ENCODE data around the gene RNASEH2C. TPM values are rescaled to one million over a fixed set of nuclear protein-coding genes. Genes with fewer than 3 reads are reported as not detected.
"Not testable (repeated sequence)": the region's sequence is repeated elsewhere in the genome, so short reads cannot be mapped to it uniquely, and the experiment has no call there.

Gene RNASEH2C
- total RNA-seq (10 to 100 TPM; 16.1 to 29.3 (median 20.4) TPM), polyA plus RNA-seq (10 to 100 TPM; 37.1 to 49.3 TPM)

DNA sequence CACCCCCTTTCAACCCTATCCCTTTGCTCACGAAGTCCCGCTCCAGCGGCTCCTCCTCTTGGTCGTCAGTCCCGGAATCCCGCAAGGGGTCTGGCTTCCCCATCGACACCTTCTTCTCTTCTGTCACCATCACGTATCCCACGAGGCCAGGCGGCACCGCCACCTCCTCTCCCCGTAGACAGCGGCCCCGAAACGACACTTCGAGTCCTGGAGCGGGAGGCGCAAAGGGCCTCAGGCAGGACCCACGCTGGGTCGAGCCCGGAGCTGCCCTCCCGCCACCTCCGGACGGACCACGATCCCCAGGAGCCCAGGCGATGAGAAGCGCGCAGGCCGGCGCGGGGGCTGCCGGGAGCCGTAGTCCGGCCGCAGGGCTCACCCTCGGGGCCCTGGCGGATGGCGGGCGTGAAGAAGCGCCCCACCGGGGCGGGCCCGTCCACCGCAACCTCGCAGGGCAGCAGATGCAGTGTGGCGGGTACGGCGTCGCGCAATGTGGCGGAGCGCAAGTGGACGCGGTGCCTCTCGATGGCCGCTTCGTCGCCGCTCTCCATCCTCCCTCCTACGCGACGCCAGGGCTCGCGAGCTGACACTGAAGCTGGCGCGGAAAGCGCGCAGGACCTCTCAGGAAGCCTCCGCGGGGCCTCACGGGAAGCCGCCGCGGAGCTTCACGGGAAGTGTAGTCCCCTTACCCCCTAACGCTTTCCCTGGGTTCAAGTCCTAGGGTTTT is at the start of gene RNASEH2C:
TSS of gene RNASEH2C (minus strand) at position 588 of the 724 bp plus-strand sequence. CDS start at position 548, 40 bp downstream.
- Histone ChIP-seq H3K27me3 (no peaks in the 10 kb centered on the region), H3K4me3 (peak within 1 kb of the TSS; percentile 48 to 91 (median 58)), H3K4me1 (peaks cover 0 to 17% (median 11%) of the 10 kb centered on the region in 3 donors), H3K27ac (peak within 1 kb of the TSS; percentile 60 to 86 (median 74)), H3K9me3 (no peaks in the 10 kb centered on the region), H3K36me3 (peaks cover 3 to 39% (median 21%) of the 10 kb centered on the region in 3 donors)
- peak; percentile 75 to 92 (median 82) for DNase-seq
- no peak for TF ChIP-seq CTCF (IDR thresholded peaks at IDR 0.05)
- FAIRE-seq = no peak
- 0 to 1% methylated on average over 58 to 76 of the region's 76 CpGs for WGBS, 2 donors
- intact Hi-C loops (cut with DNase I) = no loop called here
- ATAC-seq = peak; percentile 90 to 97 (median 94)

GRCh38 chr11:65767806-65768205 is 47.2 kb upstream of the RNASEH2C start:
- H3K4me3 ChIP-seq; DNase-seq; H3K27me3 ChIP-seq; H3K36me3 ChIP-seq; H3K27ac ChIP-seq; ATAC-seq; intact Hi-C loops (cut with DNase I); H3K4me1 ChIP-seq; H3K9me3 ChIP-seq; FAIRE-seq: not testable (repeated sequence)
- 86 to 91% methylated on average over 5 of the region's 5 CpGs for WGBS, 2 donors

DNA sequence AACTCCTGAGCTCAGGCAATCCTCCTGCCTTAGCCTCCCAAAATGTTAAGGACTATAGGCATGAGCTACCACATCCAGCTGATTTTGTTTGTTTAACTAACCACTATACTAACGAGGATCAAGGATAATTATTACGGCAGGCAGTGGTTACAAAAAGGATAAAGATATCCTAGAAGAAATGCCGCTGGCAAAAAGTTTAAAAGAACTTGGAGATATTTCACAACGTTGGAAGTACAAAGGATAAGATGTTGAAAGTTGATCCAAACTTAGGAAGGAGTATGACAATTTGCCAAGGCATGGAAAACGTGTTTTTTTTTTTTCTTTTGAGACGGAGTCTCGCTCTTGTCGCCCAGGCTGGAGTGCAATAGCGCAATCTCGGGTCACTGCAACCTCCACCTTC is 46.8 kb upstream of the RNASEH2C start:
- Histone ChIP-seq H3K4me1 (peaks cover 0 to 4% (median 0%) of the 10 kb centered on the region in 3 donors), H3K27ac (no peak overlapping the region), H3K36me3 (no peaks in the 10 kb centered on the region), H3K9me3 (no peaks in the 10 kb centered on the region), H3K4me3 (no peak overlapping the region), H3K27me3 (no peaks in the 10 kb centered on the region)
- WGBS, 2 donors = 76 to 82% methylated on average over 10 of the region's 10 CpGs
- TF ChIP-seq CTCF (IDR thresholded peaks at IDR 0.05) = no peak
- intact Hi-C loops (cut with DNase I) = no loop called here
- DNase-seq (no peak), ATAC-seq (no peak), FAIRE-seq (no peak)

GRCh38 chr11:65766535-65766934 is 45.9 kb upstream of the RNASEH2C start:
- TF ChIP-seq CTCF (IDR thresholded peaks at IDR 0.05) = no peak
- H3K4me1 ChIP-seq = no peaks in the 10 kb centered on the region
- DNase-seq (no peak), FAIRE-seq (no peak), ATAC-seq (no peak)
- no peak overlapping the region for H3K4me3 ChIP-seq
- H3K36me3 ChIP-seq = no peaks in the 10 kb centered on the region
- intact Hi-C loops (cut with DNase I) = no loop called here
- WGBS, 2 donors = 67 to 76% methylated on average over 7 of the region's 7 CpGs
- no peak overlapping the region for H3K27ac ChIP-seq
- H3K27me3 ChIP-seq = no peaks in the 10 kb centered on the region
- H3K9me3 ChIP-seq = no peaks in the 10 kb centered on the region

DNA sequence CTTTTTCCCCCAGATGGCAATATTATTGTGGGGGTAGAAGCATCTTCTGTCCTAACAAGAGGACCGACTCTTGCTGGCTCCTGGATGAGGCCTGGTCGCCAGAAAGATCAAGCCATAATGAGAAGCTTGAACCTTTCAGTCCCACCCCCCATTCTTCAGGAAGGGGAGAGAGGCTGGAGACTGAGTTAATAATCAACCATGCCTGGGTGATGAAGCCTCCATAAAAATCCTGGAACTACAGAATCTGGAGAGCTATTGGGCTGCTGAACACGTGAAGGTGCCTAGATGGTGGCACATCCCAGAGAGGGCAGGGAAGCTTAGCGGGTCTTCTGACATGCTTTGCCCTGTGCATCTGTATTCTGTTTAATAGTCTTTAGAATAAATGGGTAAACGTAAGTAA is 43.8 kb upstream of the RNASEH2C start:
- FAIRE-seq = no peak
- no peak for TF ChIP-seq CTCF (IDR thresholded peaks at IDR 0.05)
- no peak for DNase-seq
- Histone ChIP-seq H3K36me3 (no peaks in the 10 kb centered on the region), H3K27me3 (no peaks in the 10 kb centered on the region), H3K4me3 (no peak overlapping the region), H3K27ac (no peak overlapping the region), H3K9me3 (no peaks in the 10 kb centered on the region), H3K4me1 (no peaks in the 10 kb centered on the region)
- ATAC-seq = no peak
- intact Hi-C loops (cut with DNase I) = no loop called here
- 45 to 46% methylated on average over 5 of the region's 5 CpGs for whole genome bisulfite sequencing, 2 donors

GRCh38 chr11:65762816-65763215 is 42.2 kb upstream of the RNASEH2C start:
- H3K27me3 ChIP-seq; DNase-seq; H3K27ac ChIP-seq; H3K9me3 ChIP-seq; intact Hi-C loops (cut with DNase I); FAIRE-seq; H3K4me3 ChIP-seq; H3K4me1 ChIP-seq; H3K36me3 ChIP-seq; ATAC-seq: not testable (repeated sequence)
- 92 to 98% methylated on average over 19 to 29 of the region's 29 CpGs for WGBS, 2 donors

GRCh38 chr11:65762169-65762568 is 41.6 kb upstream of the RNASEH2C start:
- not testable (repeated sequence) for DNase-seq

More at GRCh38 chr11:65762169-65762568, 41.6 kb upstream of the RNASEH2C start:
- H3K4me3 ChIP-seq; H3K36me3 ChIP-seq; intact Hi-C loops (cut with DNase I); H3K9me3 ChIP-seq; FAIRE-seq; H3K27me3 ChIP-seq; ATAC-seq; H3K4me1 ChIP-seq; H3K27ac ChIP-seq: not testable (repeated sequence)
- WGBS, 2 donors = 43 to 61% methylated on average over 3 to 5 of the region's 5 CpGs
